Right atrium auricular region (tissue), 2 donors: ENCODE data around the gene CYSTM1. TPM values are rescaled to one million over a fixed set of nuclear protein-coding genes. Genes with fewer than 3 reads are reported as not detected.

Experiments
- DNase-seq: peaks from one replicate; pipeline ENCODE4 v3.0.0-alpha.2; 2019; ENCODE audit warnings: low spot score
- H3K27ac ChIP-seq, 2 donors: fragments of 200-600 bp; sonication (generic); 1 replicate in 1 of 2; 2 replicates in 1 of 2; pipeline ENCODE4 v1.5.1; 2016 to 2019
- H3K27me3 ChIP-seq, 2 donors: fragments of 200-600 bp; sonication (generic); one replicate each; pipeline versions ENCODE4 v1.5.1 to v1.6.0; 2017 to 2019
- H3K36me3 ChIP-seq: fragments of 200-600 bp; sonication (generic); one replicate; pipeline ENCODE4 v1.5.1; 2016
- H3K4me1 ChIP-seq, 2 donors: fragments of 200-600 bp; sonication (generic); one replicate each; pipeline versions ENCODE4 v1.5.1 to v1.6.0; 2017 to 2019
- H3K4me3 ChIP-seq, 2 donors: fragments of 200-600 bp; sonication (generic); 1 replicate in 1 of 2; 2 replicates in 1 of 2; pipeline ENCODE4 v1.5.1; 2017 to 2019; ENCODE audit warnings: mild to moderate bottlenecking in 1 of 2, moderate library complexity in 1 of 2
- H3K9me3 ChIP-seq, 2 donors: fragments of 200-600 bp; sonication (generic); one replicate each; pipeline ENCODE4 v1.5.1; 2019
- CTCF ChIP-seq, 2 donors: fragments of 200-600 bp; sonication (generic); IDR thresholded peaks; one replicate each; pipeline ENCODE4 v1.5.1; 2019; ENCODE audit warnings: antibody characterized with exemption in 2 of 2
- total RNA-seq, 2 donors: library from RNA; depleted of rRNA; stranded (reverse); fragments of >200 nt; gene quantifications; one replicate each; pipeline ENCODE4 v1.1.0, GENCODE V29; 2016

Gene CYSTM1
- total RNA-seq, 2 donors from 2014 or later, result 89.8 to 143 TPM

GRCh38 chr5:140235791-140236551 is 61.0 kb downstream of the CYSTM1 start:
- DNase-seq, result no peak
- no peaks in the 10 kb centered on the region for H3K9me3 ChIP-seq
- no peak for TF ChIP-seq CTCF (IDR thresholded peaks at IDR 0.05)
- peaks cover 0 to 29% of the 10 kb centered on the region in 2 donors for H3K4me1 ChIP-seq
- no peak overlapping the region for H3K27ac ChIP-seq
- no peaks in the 10 kb centered on the region for H3K36me3 ChIP-seq
- no peaks in the 10 kb centered on the region for H3K27me3 ChIP-seq
- H3K4me3 ChIP-seq, result no peak overlapping the region

- no peaks in the 10 kb centered on the region for H3K27me3 ChIP-seq
- H3K36me3 ChIP-seq, result no peaks in the 10 kb centered on the region
- no peak for TF ChIP-seq CTCF (IDR thresholded peaks at IDR 0.05)
- H3K27ac ChIP-seq, result no peak overlapping the region
- no peak overlapping the region for H3K4me3 ChIP-seq
- H3K9me3 ChIP-seq, result no peaks in the 10 kb centered on the region
- no peak for DNase-seq
- peaks cover 0 to 40% of the 10 kb centered on the region in 2 donors for H3K4me1 ChIP-seq
Observed at GRCh38 chr5:140236891-140237598, 62.1 kb downstream of the CYSTM1 start.

GRCh38 chr5:140238756-140239155 is 63.8 kb downstream of the CYSTM1 start:
- H3K36me3 ChIP-seq, result peaks cover 4% of the 10 kb centered on the region
- DNase-seq, result no peak
- no peak overlapping the region for H3K27ac ChIP-seq
- H3K4me3 ChIP-seq, result no peak overlapping the region
- TF ChIP-seq CTCF (IDR thresholded peaks at IDR 0.05), result no peak
- H3K4me1 ChIP-seq, result peaks cover 0 to 57% of the 10 kb centered on the region in 2 donors
- no peaks in the 10 kb centered on the region for H3K9me3 ChIP-seq
- no peaks in the 10 kb centered on the region for H3K27me3 ChIP-seq

DNA sequence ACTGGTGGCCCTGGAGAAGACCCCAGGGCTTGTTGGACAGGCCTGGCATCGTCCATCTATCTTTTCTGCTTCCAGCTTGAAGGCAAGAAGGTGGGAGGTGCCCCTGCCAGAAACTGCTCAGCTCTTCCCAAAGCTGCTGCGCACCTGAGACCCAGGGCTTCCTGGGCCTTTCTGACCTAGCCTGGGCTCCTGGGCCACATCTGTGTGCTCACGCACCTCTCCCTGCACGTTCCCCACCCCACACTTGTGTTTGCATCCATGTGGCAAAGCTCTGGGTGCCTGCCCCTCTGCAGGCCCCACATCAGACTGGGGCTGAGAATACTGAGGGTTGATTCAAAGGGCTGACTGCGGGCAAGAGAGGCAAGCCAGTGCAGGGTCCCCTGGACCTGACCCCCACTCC is 64.5 kb downstream of the CYSTM1 start:
- Histone ChIP-seq H3K9me3 (no peaks in the 10 kb centered on the region), H3K36me3 (peaks cover 4% of the 10 kb centered on the region), H3K4me3 (no peak overlapping the region), H3K4me1 (peaks cover 0 to 60% of the 10 kb centered on the region in 2 donors), H3K27ac (peak overlapping the region in 1 of 2 donors; percentile 82), H3K27me3 (no peaks in the 10 kb centered on the region)
- TF ChIP-seq CTCF (IDR thresholded peaks at IDR 0.05), result no peak
- no peak for DNase-seq

DNA sequence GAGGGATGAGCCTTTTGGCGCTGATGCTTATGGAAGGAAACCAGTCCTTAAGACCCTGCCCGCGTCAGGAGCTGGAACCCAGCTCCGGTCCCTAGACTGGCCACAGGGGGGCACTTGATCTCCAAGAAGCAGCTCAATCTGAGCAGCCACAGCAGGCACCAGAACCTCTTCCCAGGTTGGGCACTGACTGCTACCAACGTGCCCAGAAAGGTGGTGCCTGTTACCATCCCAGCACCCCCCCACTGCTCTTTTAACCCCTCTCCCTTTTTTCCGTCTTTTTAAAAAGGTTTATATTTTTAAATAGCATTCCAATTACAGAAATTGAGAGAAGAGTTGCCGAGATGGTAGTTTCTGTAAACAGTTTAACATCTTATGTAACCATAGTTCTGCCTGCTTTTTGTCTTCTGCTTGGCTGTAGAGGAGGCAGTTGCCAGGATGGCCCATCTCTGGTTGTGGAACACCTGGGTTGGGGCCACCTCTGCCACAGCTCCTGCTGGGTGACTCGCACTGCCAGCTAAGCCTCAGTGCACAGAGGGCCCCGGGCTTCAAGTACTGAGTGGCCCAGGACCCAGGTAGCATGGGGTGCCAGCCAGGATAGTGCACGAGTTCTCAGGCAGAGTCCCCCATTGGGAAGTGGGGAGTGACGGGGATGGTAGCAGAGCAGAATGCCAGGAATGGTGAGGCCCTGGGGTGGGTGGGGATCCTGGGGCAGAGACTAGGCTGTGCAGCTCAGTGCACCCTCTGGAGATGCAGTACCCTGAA is 65.1 kb downstream of the CYSTM1 start:
- peak; percentile 50 to 79 for TF ChIP-seq CTCF (IDR thresholded peaks at IDR 0.05)
- H3K4me1 ChIP-seq, result peaks cover 0 to 66% of the 10 kb centered on the region in 2 donors
- H3K27me3 ChIP-seq, result no peaks in the 10 kb centered on the region
- H3K9me3 ChIP-seq, result no peaks in the 10 kb centered on the region
- H3K36me3 ChIP-seq, result peaks cover 4% of the 10 kb centered on the region
- no peak overlapping the region for H3K4me3 ChIP-seq
- H3K27ac ChIP-seq, result peak overlapping the region; percentile 82 to 87
- no peak for DNase-seq
